ENCODE measurements around the gene FER. TPM values are rescaled to one million over a fixed set of nuclear protein-coding genes. Genes with fewer than 3 reads are reported as not detected.

FER gene
- total RNA-seq, 1 donor from 2014 or later = 38.2 TPM

- Mint-ChIP-seq H3K4me3 (ENCODE audit: unreplicated experiment) (no peak overlapping the region), H3K27me3 (ENCODE audit: unreplicated experiment) (no peaks in the 10 kb centered on the region), H3K4me1 (ENCODE audit: unreplicated experiment) (no peaks in the 10 kb centered on the region), H3K36me3 (ENCODE audit: unreplicated experiment) (peaks cover 5% of the 10 kb centered on the region), H3K9me3 (ENCODE audit: unreplicated experiment) (no peaks in the 10 kb centered on the region), H3K27ac (ENCODE audit: unreplicated experiment) (no peak overlapping the region)
- DNase-seq (ENCODE audit: extremely low spot score, unreplicated experiment) = no peak
- TF ChIP-seq, protein P1, sequence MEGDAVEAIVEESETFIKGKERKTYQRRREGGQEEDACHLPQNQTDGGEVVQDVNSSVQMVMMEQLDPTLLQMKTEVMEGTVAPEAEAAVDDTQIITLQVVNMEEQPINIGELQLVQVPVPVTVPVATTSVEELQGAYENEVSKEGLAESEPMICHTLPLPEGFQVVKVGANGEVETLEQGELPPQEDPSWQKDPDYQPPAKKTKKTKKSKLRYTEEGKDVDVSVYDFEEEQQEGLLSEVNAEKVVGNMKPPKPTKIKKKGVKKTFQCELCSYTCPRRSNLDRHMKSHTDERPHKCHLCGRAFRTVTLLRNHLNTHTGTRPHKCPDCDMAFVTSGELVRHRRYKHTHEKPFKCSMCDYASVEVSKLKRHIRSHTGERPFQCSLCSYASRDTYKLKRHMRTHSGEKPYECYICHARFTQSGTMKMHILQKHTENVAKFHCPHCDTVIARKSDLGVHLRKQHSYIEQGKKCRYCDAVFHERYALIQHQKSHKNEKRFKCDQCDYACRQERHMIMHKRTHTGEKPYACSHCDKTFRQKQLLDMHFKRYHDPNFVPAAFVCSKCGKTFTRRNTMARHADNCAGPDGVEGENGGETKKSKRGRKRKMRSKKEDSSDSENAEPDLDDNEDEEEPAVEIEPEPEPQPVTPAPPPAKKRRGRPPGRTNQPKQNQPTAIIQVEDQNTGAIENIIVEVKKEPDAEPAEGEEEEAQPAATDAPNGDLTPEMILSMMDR (IDR thresholded peaks at IDR 0.05) = no peak
These were observed 194.0 kb downstream of the FER start for GRCh38 chr5:108941746-108942145.

DNA sequence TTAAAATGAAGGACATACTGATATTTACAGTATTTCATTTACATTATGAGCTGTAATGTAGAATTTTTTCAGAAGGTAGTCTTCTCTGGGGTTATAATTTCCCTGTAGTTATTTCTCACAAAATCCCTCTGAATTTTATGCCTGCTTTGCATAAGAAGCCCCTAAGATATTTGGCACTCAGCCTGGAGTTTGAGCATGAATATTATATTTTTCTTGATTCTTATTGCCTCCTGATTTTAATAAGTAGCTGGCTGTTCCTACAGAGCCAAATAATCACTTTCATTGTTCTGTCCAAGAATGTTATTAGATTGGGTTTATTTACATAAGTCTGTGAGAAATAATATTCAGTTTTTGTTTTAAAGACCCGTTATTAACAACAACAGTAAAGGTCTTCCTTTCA lies 195.0 kb downstream of the FER start:
- Mint-ChIP-seq H3K4me1 (ENCODE audit: unreplicated experiment) (no peaks in the 10 kb centered on the region), H3K27me3 (ENCODE audit: unreplicated experiment) (no peaks in the 10 kb centered on the region), H3K36me3 (ENCODE audit: unreplicated experiment) (peaks cover 5% of the 10 kb centered on the region), H3K9me3 (ENCODE audit: unreplicated experiment) (no peaks in the 10 kb centered on the region), H3K27ac (ENCODE audit: unreplicated experiment) (no peak overlapping the region), H3K4me3 (ENCODE audit: unreplicated experiment) (no peak overlapping the region)
- DNase-seq (ENCODE audit: extremely low spot score, unreplicated experiment) = no peak
- TF ChIP-seq, protein P1 (IDR thresholded peaks at IDR 0.05) = no peak

DNA sequence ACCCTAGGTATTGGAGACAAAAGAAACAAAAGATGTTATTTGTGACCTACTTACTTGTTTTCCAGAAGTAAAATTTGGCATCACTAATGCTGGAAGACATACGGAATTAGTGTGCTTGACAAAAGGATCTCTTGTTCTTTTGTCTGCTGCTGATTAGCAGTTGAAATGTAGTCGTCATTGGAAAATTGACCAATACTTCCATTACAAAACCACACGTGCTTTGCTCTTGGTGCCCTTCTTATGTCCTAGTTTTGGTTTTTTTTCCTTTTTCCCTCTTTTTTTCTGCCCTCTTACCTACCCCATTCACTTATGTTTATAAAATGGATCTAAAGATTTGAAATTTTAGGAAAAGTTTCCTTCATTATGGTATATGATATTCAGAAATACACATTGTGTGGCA lies 197.4 kb downstream of the FER start:
- Mint-ChIP-seq H3K9me3 (ENCODE audit: unreplicated experiment) (no peaks in the 10 kb centered on the region), H3K4me3 (ENCODE audit: unreplicated experiment) (no peak overlapping the region), H3K4me1 (ENCODE audit: unreplicated experiment) (no peaks in the 10 kb centered on the region), H3K27me3 (ENCODE audit: unreplicated experiment) (no peaks in the 10 kb centered on the region), H3K36me3 (ENCODE audit: unreplicated experiment) (peaks cover 6% of the 10 kb centered on the region), H3K27ac (ENCODE audit: unreplicated experiment) (no peak overlapping the region)
- no peak for DNase-seq (ENCODE audit: extremely low spot score, unreplicated experiment)
- TF ChIP-seq, protein P1 (IDR thresholded peaks at IDR 0.05) = no peak

- Mint-ChIP-seq H3K4me1 (ENCODE audit: unreplicated experiment) (no peaks in the 10 kb centered on the region), H3K4me3 (ENCODE audit: unreplicated experiment) (no peak overlapping the region)
These were observed 198.3 kb downstream of the FER start for GRCh38 chr5:108946008-108946407.

GRCh38 chr5:108947164-108947563 lies 199.5 kb downstream of the FER start:
- H3K27ac Mint-ChIP-seq (ENCODE audit: unreplicated experiment) = no peak overlapping the region
- no peaks in the 10 kb centered on the region for H3K9me3 Mint-ChIP-seq (ENCODE audit: unreplicated experiment)
- TF ChIP-seq, protein P1 (IDR thresholded peaks at IDR 0.05) = no peak
- no peaks in the 10 kb centered on the region for H3K27me3 Mint-ChIP-seq (ENCODE audit: unreplicated experiment)
- no peak for DNase-seq (ENCODE audit: extremely low spot score, unreplicated experiment)
- H3K4me1 Mint-ChIP-seq (ENCODE audit: unreplicated experiment) = no peaks in the 10 kb centered on the region
- peaks cover 6% of the 10 kb centered on the region for H3K36me3 Mint-ChIP-seq (ENCODE audit: unreplicated experiment)
- no peak overlapping the region for H3K4me3 Mint-ChIP-seq (ENCODE audit: unreplicated experiment)

More at GRCh38 chr5:108946008-108946407, 198.3 kb downstream of the FER start:
- TF ChIP-seq, protein P1 (IDR thresholded peaks at IDR 0.05) = no peak
- Mint-ChIP-seq H3K27me3 (ENCODE audit: unreplicated experiment) (no peaks in the 10 kb centered on the region), H3K27ac (ENCODE audit: unreplicated experiment) (no peak overlapping the region), H3K36me3 (ENCODE audit: unreplicated experiment) (peaks cover 6% of the 10 kb centered on the region), H3K9me3 (ENCODE audit: unreplicated experiment) (no peaks in the 10 kb centered on the region)
- no peak for DNase-seq (ENCODE audit: extremely low spot score, unreplicated experiment)

All from osteocyte (in vitro differentiated cells).